ENCODE results near the gene IFNA4.
A peak's percentile ranks its signal among the peaks of the same experiment; 100 is the strongest.
"Not testable (repeated sequence)": the region's sequence is repeated elsewhere in the genome, so short reads cannot be mapped to it uniquely, and the experiment has no call there.

IFNA4 gene

GRCh38 chr9:21187487-21187886 lies at the start of gene IFNA4:
Gene IFNA4, minus strand, starts transcription at chr9:21187587. Its CDS starts 56 bp downstream, at chr9:21187531.
- H3K27ac ChIP-seq (ENCODE audit: low read depth, low read length); H3K79me2 ChIP-seq (ENCODE audit: control insufficient read depth, low read length); H3F3A ChIP-seq (ENCODE audit: control insufficient read depth, insufficient read depth); H3K36me3 ChIP-seq (ENCODE audit: control insufficient read depth, low read length); H3K4me2 ChIP-seq (ENCODE audit: low read length); H3K9me2 ChIP-seq (replicated peaks; ENCODE audit: control insufficient read depth, low read length); H4K20me1 ChIP-seq (ENCODE audit: control insufficient read depth, insufficient read depth, low read depth, low read length); H3K9me3 ChIP-seq (ENCODE audit: control insufficient read depth, insufficient read depth, low read length); H3K4me1 ChIP-seq (ENCODE audit: control insufficient read depth, low read length); H3K27me3 ChIP-seq (ENCODE audit: control insufficient read depth, low read length); H3K4me3 ChIP-seq (ENCODE audit: low read length): not testable (repeated sequence)

GRCh38 chr9:21236360-21236714 lies 49.0 kb upstream of the IFNA4 start:
- not testable (repeated sequence) for H3K36me3 ChIP-seq (ENCODE audit: control insufficient read depth, low read length); H3K4me3 ChIP-seq (ENCODE audit: low read length); H3K4me1 ChIP-seq (ENCODE audit: control insufficient read depth, low read length); H3K4me2 ChIP-seq (ENCODE audit: low read length); H3K9me2 ChIP-seq (replicated peaks; ENCODE audit: control insufficient read depth, low read length); H3K27ac ChIP-seq (ENCODE audit: low read depth, low read length); H3F3A ChIP-seq (ENCODE audit: control insufficient read depth, insufficient read depth); H3K27me3 ChIP-seq (ENCODE audit: control insufficient read depth, low read length); H3K9me3 ChIP-seq (ENCODE audit: control insufficient read depth, insufficient read depth, low read length); H3K79me2 ChIP-seq (ENCODE audit: control insufficient read depth, low read length); H4K20me1 ChIP-seq (ENCODE audit: control insufficient read depth, insufficient read depth, low read depth, low read length)

GRCh38 chr9:21235468-21236359 lies 48.3 kb upstream of the IFNA4 start:
- peak; percentile 64 for TF ChIP-seq CTCF (IDR thresholded peaks at IDR 0.05; ENCODE audit: low read depth, low read length, poor library complexity, severe bottlenecking)
- H3K4me2 ChIP-seq (ENCODE audit: low read length); H3K4me3 ChIP-seq (ENCODE audit: low read length); H3F3A ChIP-seq (ENCODE audit: control insufficient read depth, insufficient read depth); H4K20me1 ChIP-seq (ENCODE audit: control insufficient read depth, insufficient read depth, low read depth, low read length); H3K79me2 ChIP-seq (ENCODE audit: control insufficient read depth, low read length); H3K27ac ChIP-seq (ENCODE audit: low read depth, low read length); H3K9me3 ChIP-seq (ENCODE audit: control insufficient read depth, insufficient read depth, low read length); H3K27me3 ChIP-seq (ENCODE audit: control insufficient read depth, low read length); H3K9me2 ChIP-seq (replicated peaks; ENCODE audit: control insufficient read depth, low read length); H3K4me1 ChIP-seq (ENCODE audit: control insufficient read depth, low read length); H3K36me3 ChIP-seq (ENCODE audit: control insufficient read depth, low read length): not testable (repeated sequence)

- no peaks in the 10 kb centered on the region for H4K20me1 ChIP-seq (ENCODE audit: control insufficient read depth, insufficient read depth, low read depth, low read length)
- no peaks in the 10 kb centered on the region for H3K9me3 ChIP-seq (ENCODE audit: control insufficient read depth, insufficient read depth, low read length)
These were observed 46.8 kb upstream of the IFNA4 start for GRCh38 chr9:21234153-21234687.

More at GRCh38 chr9:21234153-21234687, 46.8 kb upstream of the IFNA4 start:
- no peaks in the 10 kb centered on the region for H3K9me2 ChIP-seq (replicated peaks; ENCODE audit: control insufficient read depth, low read length)
- TF ChIP-seq CTCF (IDR thresholded peaks at IDR 0.05; ENCODE audit: low read depth, low read length, poor library complexity, severe bottlenecking) (no peak), EZH2phosphoT487 (IDR thresholded peaks at IDR 0.05; ENCODE audit: borderline replicate concordance, low read length) (no peak)
- 0 out of 2 replicates have a peak, but pooled peaks cover 3% of the 10 kb centered on the region for H3K4me1 ChIP-seq (ENCODE audit: control insufficient read depth, low read length)
- no peaks in the 10 kb centered on the region for H3K79me2 ChIP-seq (ENCODE audit: control insufficient read depth, low read length)
- no peaks in the 10 kb centered on the region for H3F3A ChIP-seq (ENCODE audit: control insufficient read depth, insufficient read depth)
- H3K27ac ChIP-seq (ENCODE audit: low read depth, low read length) = no peak overlapping the region
- H3K4me3 ChIP-seq (ENCODE audit: low read length) = no peak overlapping the region
- no peaks in the 10 kb centered on the region for H3K36me3 ChIP-seq (ENCODE audit: control insufficient read depth, low read length)
- no peak overlapping the region for H3K4me2 ChIP-seq (ENCODE audit: low read length)
- peaks cover 2% of the 10 kb centered on the region; the same call in 1 of the 2 replicates for H3K27me3 ChIP-seq (ENCODE audit: control insufficient read depth, low read length)
